HG02763 (cell line): ENCODE measurements around the gene SORCS3.

ENCODE experiments used
- ATAC-seq: cut with Tn5 transposase; IDR thresholded peaks from one replicate; pipeline ENCODE4 v1.9.1; 2021; ENCODE audit warnings: mild to moderate bottlenecking, moderate library complexity; ENCODE audit not compliant: unreplicated experiment

The SORCS3 gene

DNA sequence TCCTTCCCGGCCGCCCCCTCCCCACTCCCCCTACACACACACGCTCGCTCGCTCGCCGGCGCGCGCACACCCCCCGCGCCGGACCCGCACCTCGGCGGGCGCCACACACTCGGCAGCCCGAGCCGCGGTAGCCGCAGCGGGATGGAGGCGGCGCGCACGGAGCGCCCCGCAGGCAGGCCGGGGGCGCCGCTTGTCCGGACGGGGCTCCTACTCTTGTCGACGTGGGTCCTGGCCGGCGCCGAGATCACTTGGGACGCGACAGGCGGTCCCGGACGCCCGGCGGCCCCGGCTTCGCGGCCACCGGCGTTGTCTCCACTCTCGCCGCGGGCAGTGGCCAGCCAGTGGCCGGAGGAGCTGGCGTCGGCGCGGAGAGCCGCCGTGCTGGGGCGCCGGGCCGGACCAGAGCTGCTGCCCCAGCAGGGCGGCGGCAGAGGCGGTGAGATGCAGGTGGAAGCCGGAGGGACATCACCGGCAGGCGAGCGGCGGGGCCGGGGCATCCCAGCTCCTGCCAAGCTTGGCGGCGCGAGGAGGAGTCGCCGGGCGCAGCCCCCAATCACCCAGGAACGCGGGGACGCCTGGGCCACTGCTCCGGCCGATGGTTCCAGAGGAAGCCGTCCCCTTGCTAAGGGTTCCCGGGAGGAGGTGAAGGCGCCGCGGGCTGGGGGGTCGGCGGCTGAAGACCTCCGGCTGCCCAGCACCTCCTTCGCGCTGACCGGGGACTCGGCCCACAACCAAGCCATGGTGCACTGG, at the start of gene SORCS3:
Gene SORCS3 (plus strand): TSS at position 104 of the 750 bp plus-strand sequence.
- ATAC-seq: no peak

DNA sequence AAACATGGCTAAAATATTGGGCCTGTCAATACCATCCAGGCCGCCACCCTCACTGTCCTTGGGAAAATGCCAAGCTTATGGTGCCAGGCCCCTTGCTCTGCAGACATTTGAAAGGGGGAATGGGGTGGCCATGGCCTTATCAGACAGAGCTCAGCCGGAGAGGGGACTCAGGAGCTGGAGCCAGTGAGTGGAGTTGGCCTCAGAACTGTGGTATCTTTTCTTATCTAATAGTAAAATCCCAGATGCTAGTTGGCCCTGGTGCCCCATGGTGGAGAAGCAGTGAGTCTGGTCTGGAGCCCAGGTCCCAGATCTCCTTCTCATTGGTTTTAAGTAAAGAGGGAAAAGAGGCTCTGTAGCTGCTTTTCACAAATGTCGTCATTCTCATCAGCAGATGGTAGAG, 49.6 kb upstream of the SORCS3 start:
- ATAC-seq: no peak

DNA sequence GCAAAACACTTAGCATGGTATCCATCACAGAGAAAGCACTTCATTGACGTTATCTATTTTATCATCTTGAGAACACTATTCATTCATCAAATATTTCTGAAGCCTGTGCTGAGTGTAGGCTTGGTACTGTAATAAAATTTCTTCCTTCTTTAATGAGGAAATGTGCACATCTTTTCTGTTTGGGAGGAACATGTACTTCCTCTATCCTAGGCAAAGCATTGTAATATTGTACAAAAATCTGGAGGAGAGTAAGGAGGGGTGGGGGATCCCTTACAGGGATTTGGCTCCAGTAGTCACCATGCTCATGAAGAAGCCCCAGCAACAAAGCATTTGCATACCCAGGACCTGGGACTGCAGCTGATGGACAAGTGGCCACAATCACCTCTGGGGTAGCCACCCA, 39.9 kb upstream of the SORCS3 start:
- ATAC-seq: no peak

DNA sequence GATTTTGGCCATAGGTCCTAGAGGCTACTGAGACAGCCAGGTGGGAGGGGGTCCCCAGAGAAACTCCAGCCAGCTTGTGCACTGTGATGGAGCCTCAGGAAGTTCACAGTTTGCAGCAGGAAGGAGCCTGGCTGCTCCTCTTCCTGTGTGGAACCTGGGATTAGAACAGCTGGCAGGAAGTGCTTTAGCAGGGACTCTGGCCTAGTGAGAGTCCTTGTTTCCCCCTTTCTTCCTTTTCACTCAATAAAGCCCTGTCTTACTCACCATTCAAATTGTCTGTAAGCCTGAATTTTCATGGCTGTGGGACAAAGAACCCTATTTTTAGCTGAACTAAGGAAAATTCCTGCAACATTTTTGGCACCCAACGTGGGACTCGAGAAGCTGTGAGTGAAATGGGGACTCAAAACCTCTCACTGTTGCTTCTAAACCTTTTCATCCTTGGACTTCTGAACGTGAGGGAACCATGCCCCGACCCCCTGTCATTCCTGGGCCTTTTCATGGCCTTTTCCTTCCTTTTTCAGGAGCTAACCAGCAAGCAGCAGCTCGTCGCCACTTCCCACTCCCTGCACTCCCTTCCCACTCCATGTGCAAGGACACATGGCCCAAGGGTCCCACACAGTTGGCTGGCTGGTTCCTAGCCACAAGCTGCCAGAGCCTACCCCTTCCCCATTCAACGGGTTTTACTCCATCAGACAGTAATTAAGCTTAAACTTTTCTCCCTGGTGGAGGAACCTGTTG, 32.8 kb upstream of the SORCS3 start:
- no peak for ATAC-seq

DNA sequence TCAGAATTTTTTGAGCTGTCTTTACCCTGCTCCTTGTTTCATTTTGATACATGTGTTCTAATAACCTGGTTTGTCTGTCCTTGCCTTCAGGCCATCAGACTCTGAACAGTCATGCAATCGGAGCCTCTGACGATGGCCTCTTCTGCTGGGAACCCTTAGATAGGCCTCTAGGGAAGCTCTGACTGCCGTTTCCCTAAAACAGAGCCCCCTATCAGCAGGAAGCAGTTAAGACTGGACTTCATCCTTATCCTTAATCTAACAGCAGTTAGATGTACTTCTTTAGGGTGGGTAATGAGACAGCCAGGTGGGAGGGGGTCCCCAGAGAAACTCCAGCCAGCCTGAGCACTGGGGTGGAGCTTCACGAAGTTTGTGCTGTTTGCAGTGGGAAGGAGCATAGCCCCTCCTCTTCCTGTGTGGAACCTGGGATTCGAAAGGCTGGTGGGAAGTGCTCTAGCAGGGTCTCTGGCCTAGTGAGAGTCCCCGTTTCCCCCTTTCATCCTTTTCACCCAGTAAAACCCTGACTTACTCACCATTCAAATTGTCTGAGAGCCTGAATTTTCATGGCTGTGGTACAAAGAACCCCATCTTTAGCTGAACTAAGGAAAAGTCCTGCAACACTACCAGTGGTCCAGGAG, 28.4 kb upstream of the SORCS3 start:
- ATAC-seq: no peak

DNA sequence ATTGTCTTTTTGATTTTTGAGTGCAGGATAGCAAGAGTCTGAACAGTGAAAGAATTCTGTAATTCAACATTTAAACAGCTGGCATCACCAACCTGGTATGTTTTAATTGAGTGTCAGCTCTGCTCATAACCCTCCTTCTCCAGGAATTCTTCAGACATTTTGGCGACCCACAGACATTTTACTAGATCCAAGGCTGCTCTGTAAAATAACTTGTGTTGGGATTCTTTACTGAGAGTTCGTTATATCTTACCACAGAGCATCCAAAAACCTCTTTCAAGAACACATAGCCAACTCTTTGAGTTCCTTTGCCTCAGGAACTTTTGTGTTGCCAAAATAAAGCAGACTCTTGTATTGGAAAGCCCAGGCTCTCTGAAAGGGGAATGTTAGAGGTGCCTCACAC, 27.7 kb upstream of the SORCS3 start:
- no peak for ATAC-seq

DNA sequence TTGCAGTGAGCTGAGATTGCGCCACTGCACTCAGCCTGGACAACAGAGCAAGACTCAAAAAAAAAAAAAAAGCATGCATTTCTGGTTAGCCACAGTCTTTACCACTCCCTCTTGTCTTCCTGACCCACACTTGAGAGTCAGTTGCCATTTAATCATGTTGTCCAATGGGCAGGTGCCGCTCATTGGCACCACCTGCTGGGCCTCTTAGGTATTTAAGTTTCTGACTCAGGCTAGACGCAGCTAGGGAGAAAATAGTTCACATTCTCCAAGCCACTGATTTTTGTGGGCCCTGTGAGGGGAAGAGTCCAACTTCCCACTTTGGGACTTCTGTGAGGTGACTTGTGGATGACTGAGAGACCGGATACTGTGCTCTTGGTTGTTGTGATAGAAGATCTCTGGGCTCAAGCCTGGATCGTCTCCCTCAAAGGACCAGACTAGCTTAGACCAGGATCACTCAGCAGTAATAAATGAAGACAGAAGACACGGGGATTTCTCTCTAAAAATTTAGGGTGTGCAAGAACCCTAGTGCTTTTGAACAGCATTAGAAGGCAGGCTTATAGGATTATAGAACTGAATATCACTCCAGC, 26.8 kb upstream of the SORCS3 start:
- no peak for ATAC-seq

DNA sequence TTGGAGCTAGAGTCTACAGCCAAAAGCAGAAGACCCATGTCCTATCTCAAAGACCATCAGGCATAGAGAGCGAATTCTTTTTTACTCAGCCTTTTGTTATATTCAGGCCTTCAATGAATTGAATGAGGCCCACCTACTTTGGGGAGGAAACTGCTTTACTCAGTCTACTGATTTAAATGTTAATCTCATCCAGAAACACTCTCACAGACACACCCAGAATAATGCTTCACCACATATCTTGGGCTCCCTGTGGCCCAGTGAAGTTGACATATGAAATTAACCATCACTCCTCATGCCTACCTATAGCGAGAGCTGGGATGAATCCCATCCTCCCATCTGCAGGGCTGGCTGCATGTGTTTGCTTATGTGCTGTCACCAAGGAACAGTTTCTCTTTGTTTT, 26.0 kb upstream of the SORCS3 start:
- no peak for ATAC-seq

DNA sequence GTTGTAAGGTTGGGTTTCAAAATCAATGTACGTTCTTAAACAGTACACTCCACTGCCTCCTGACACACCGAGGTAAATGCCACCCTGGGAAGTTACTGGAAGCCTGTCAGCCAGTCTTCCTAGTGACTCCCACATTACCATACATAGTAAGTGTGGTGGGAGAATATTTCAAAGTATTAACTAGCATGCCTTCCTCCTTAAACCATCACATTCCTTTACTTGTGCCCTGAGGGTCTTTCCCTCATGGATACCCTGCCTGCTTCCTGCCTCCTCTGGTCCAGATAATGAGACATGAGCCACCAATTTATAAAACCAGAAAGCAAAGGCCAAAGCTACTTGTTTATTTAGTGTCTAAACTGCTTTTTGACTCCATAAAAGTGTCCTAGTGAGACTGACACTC, 23.3 kb upstream of the SORCS3 start:
- ATAC-seq: no peak

DNA sequence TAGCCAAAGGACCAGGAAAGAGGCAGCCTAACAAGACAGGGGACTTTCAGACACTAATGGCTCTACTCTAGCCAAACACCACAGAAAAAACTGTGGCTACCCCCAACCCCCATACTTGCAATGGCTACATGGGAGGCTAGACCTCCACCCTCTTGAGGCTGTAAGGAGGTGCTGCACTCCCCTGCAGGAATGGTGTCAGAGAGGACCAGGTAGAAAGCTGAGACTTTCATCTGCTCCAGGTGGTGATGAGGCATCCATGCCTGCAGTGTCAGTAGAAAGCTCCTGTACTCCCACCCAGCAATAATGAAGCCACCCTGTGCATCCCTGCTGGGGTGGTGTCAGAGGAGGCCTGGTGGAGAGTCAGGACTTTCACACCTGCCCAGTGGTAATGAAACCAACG, 18.9 kb upstream of the SORCS3 start:
- ATAC-seq: no peak

DNA sequence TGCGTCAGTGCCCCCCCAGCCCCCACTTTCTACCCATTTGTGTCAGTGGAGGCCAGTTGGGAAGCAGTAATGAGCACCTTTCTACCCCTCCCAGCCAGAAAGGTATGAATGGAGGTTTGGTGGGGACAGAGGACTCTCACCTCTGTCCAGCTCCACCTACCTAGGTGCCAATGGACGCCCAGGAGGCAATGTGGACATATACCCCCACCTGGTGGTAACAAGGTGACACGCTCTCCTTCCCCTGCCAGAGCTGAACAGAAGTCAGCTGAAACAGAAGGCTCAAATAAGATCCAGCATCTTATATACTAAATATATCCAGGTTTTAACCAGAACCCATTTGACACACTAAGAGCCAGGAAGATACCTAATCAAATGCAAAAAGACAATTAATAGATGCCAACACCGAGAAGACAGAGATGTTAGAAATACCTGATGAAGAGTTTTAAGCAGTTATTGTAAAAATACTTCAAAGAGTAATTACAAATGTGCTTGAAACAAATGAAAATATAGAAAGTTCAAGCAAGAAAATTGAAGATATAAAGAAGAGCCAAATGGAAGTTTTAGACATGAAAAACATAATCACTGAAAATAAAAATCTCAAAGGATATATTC, 18.4 kb upstream of the SORCS3 start:
- ATAC-seq: no peak

DNA sequence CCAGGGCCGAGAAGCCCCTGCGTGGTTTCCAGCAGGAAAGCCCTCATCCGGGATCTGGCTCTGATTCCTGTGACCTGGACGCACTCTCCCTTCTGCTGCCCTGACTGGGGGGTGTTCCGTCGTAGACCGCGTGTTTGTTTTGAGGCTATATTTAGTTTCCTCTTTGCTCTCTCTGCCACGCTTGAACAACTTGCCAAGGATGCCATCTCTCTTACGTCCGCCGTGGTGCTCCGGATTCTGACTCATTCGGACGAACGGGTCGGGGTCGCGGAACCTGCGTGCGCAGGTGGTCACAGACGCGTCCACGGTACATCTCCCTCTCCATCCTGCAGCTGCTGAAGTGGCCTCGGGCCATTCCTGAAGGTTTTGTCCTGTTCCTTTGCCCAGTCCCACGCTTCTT, 10.4 kb upstream of the SORCS3 start:
- no peak for ATAC-seq

DNA sequence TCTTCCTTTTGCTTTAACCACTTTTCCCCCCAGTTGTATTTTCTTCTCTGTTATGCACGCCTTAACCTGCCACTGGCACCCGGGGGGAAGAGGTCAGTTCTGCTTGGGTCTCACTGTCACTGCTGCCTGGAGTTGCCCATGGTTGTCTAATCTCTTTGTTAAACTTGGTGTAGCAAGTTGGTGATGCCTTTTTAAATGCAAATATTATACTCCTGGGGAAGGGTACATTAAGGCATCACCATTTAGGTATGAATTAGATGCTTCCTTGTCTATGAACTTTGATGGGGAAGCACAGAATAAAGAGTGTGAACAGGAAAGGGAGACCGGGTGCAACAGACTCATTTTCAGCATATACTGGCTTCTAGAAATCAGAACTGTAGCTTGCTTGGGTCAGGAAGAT, 9.1 kb upstream of the SORCS3 start:
- ATAC-seq: no peak

DNA sequence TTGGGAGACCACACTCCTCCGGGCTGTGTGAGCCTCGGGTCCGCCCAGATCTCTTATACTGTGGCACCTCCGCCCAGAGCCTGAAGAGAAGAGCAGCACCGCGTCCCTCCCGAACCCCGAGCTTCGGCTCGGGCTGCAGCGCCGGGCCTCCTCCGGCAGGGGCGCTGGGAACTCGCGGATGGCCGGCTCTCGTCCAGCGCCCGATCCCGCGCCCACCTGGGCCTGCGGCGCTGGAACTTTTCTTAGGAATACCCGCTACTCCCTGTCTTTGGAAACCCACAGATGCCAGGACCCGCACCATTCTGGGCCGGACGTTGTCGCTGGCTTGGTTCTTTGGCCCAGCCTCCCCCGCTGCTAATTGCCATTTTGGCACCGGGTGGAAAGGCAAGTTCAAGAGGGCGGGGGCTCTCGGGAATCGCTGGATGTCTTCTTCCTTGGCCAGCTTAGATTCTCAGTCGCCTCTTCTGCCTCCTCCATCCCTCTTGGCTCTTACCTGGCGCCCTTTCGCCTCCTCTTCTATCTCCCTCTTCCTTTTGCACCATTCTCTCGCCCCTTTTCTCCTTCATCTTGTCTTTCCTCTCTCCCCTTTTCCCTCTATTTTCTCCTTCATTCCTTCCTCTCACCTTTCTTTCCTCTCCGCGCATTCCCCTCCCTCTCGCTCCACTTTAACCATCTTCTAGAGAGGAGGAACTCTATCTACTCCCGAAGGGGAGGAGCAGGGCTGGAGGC, 2.1 kb upstream of the SORCS3 start:
- ATAC-seq: no peak

DNA sequence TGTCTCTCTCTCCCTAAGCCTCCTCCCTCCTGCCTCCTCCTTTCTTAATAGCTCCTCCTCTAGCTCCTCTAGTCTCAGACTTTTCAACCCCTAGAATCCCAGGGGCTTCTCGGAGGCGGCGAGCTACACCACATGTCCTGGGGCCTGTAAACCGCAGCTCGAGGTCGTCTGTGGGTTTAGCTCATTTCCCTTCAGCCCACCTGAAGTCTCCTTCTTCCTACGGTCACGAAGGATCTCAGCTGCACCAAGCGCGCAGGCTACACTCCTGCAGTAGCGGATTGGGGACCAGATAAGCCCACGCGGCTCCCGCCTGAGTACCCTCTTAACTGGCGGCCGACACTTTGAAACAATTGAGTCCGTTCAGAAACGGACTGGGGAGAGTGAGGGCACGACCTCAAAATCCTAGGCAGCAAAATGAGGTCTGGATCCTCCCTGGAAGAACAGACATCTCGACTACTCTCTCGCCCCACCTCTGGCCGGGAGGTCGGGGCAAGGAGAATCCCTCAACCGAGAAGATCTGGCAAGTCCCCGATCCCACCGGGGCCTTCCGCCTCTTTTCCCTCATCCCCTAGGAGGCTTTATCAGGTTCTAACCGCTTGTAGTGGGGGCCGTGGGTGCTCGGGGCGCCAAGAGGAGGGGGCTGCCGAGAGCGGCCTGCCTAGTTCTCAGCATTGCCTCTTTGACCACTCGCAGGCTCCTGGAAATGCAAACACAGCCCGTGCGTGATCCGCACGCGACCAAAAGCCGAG, 1.3 kb upstream of the SORCS3 start:
- no peak for ATAC-seq

DNA sequence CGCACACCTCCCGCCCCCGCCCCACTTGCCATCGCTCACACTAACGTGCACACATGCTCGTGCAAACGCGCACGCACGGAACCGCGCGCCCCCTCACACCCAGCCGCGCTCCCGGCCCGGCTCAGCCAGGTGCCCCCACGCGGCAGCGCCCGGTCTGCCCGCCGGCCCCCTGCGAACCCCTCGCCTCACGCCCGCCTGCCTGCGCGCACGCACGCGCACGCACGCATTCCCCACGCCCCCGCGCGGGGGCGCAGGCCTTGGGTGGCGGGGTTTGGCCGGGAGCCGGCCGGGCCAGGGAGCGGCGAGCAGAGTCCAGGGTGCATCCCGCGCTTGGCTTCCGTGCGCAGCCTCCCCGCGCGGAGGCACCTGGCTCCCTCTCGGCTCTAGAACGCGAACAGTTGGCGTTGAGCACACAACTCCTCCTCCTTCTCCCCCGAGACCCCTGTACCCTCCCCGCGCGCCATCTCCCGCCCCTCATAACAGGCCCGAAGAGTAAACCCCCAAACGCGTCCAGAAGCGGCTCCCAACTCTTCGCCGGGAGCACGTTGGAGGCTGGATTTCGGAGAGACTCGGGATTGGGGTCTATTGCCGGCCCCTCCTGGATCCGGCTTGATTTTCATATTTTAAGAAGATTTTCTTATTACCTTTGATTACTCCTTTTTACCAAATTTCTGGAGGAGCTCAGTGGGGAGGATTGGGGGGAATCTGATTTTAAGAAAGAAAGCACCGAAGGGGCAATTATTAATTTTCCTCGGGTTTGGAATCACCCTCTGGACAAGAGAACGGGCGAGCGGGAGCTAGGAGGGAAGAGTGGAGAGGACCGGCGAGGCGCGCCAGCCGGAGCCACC, 527 bp upstream of the SORCS3 start:
- no peak for ATAC-seq

DNA sequence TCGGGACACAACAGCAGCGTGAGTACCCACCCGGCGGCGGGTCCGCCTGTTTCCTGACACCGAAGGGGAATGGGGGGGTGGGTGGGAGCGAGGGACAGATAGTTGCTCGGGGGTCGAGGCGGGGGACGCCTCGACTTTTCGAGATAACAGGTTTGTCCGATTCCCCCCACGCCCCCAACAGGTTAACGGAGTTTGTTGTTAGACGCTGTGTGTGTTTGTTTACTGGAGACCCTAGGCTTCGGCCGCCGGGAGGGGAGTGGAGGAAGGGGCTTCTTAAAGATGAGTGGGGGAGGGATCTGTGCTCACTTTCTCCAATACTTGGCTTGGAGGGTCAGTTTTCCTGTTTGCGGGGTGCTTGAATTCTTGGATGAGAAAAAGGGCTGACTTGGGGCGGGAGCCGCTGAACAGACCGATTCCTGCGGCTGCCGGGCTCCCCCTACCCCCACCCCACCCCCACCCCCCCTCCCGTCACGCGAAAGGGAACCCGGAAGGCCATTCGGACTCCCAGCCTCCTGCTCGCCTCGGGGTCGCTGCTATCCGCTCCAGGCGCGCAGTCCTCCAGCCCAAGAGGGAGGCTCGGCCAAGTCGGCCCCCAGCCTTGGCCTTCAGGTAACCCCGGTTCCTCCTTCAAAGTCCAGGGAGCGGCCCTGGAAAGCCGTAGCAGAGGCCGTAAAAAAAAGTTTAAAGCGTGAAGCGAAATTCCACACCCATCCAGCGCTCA, 1.0 kb downstream of the SORCS3 start:
- ATAC-seq: no peak

DNA sequence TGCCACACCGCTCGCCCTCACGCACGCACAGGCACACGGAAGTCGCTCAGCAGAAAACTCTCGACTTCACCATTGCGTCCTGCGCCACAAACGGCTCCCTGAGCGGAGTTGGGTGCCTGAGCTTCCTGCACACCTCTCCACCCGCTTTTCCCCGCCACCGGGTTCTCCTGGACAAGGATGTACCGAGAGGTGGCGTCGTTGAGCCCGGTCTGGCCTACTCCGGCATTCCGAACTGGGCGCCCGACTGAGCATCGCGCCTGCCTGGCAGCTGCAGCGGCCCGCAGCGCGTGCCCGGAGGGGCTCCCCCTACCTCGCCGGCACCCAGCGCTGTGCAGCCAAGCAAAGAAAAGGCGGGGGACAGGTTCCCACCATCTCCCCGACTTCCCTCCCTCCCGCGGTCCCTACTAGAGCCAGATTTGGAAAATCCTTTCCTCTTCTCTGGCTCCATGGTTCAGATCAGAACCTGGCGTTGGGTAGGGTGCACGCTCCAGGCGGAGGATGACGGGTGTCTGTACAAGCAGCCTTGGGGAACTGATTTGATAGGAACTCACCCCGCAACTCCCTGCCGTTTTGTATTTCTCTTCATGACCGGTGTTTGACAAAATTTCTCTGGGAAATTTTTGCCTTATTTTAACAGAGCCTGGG, 1.7 kb downstream of the SORCS3 start:
- ATAC-seq: no peak
